Liver (tissue), 9 donors: ENCODE measurements around the gene SLC1A3. TPM values are rescaled to one million over a fixed set of nuclear protein-coding genes. Genes with fewer than 3 reads are reported as not detected.

Experiments
- DNase-seq: peaks from one replicate; pipeline ENCODE4 v3.0.0-alpha.2; 2017; ENCODE audit warnings: low spot score
- H3K27ac ChIP-seq, 2 donors: one replicate each; pipeline ENCODE4 v1.7.0; 2013; ENCODE audit warnings: inconsistent platforms in 2 of 2, low read length in 2 of 2, control low read depth in 1 of 2, low read depth in 1 of 2, mild to moderate bottlenecking in 1 of 2
- H3K27me3 ChIP-seq, 4 donors: one replicate each; pipeline versions ENCODE4 v1.6.1 to v1.7.0; 2013; ENCODE audit warnings: low read length in 3 of 4, inconsistent platforms in 1 of 4, mild to moderate bottlenecking in 1 of 4, moderate library complexity in 1 of 4; ENCODE audit not compliant: control insufficient read depth in 4 of 4, insufficient read depth in 4 of 4
- H3K36me3 ChIP-seq, 4 donors: one replicate each; pipeline versions ENCODE4 v1.6.1 to v1.7.0; 2013; ENCODE audit warnings: low read length in 3 of 4, mild to moderate bottlenecking in 3 of 4, low read depth in 1 of 4, moderate library complexity in 1 of 4; ENCODE audit not compliant: control insufficient read depth in 4 of 4, insufficient read depth in 3 of 4
- H3K4me1 ChIP-seq, 4 donors: one replicate each; pipeline versions ENCODE4 v1.6.1 to v1.7.0; 2013; ENCODE audit warnings: low read length in 3 of 4, mild to moderate bottlenecking in 3 of 4, moderate library complexity in 1 of 4; ENCODE audit not compliant: control insufficient read depth in 4 of 4, insufficient read depth in 4 of 4
- H3K4me3 ChIP-seq, 3 donors: one replicate each; pipeline versions ENCODE4 v1.6.1 to v1.7.0; 2013; ENCODE audit warnings: low read length in 3 of 3, control low read depth in 1 of 3, low read depth in 1 of 3, mild to moderate bottlenecking in 1 of 3
- H3K9ac ChIP-seq, 2 donors: one replicate each; pipeline ENCODE4 v1.7.0; 2013; ENCODE audit warnings: low read length in 2 of 2, mild to moderate bottlenecking in 2 of 2, moderate library complexity in 2 of 2, control low read depth in 1 of 2, low read depth in 1 of 2
- H3K9me3 ChIP-seq, 4 donors: one replicate each; pipeline versions ENCODE4 v1.6.1 to v1.7.0; 2013; ENCODE audit warnings: low read length in 3 of 4; ENCODE audit not compliant: control insufficient read depth in 4 of 4
- ATF3 ChIP-seq: IDR thresholded peaks from 2 replicates; pipeline ENCODE4 v1.6.1; 2016; ENCODE audit warnings: antibody characterized with exemption
- CTCF ChIP-seq: fragments of 150-350 bp; IDR thresholded peaks from 2 replicates; pipeline ENCODE4 v1.5.1; 2017; ENCODE audit warnings: improper control_type of control experiment, low read depth, low read length; ENCODE audit not compliant: missing input control
- EGR1 ChIP-seq, 2 donors: IDR thresholded peaks; 2 replicates each; pipeline ENCODE4 v1.6.1; 2016 to 2018; ENCODE audit warnings: antibody characterized with exemption in 2 of 2, low read depth in 2 of 2
- FOXA1 ChIP-seq: IDR thresholded peaks from 2 replicates; pipeline ENCODE4 v1.6.1; 2016; ENCODE audit warnings: antibody characterized with exemption
- FOXA2 ChIP-seq: IDR thresholded peaks from 2 replicates; pipeline ENCODE4 v1.6.1; 2016; ENCODE audit warnings: antibody characterized with exemption
- GABPA ChIP-seq, 2 donors: IDR thresholded peaks in 1 of 2; conservative IDR thresholded peaks in 1 of 2; 2 replicates each; pipeline ENCODE4 v1.6.1; 2016; ENCODE audit warnings: antibody characterized with exemption in 2 of 2, mild to moderate bottlenecking in 1 of 2, moderate library complexity in 1 of 2
- HNF4A ChIP-seq, 2 donors: conservative IDR thresholded peaks; 2 replicates each; pipeline ENCODE4 v1.6.1; 2016; ENCODE audit warnings: antibody characterized with exemption in 2 of 2, mild to moderate bottlenecking in 2 of 2
- HNF4G ChIP-seq: IDR thresholded peaks from 2 replicates; pipeline ENCODE4 v1.6.1; 2016; ENCODE audit warnings: antibody characterized with exemption
- JUND ChIP-seq, 2 donors: IDR thresholded peaks; 2 replicates each; pipeline ENCODE4 v1.6.1; 2016; ENCODE audit warnings: antibody characterized with exemption in 2 of 2
- MAX ChIP-seq: IDR thresholded peaks from 2 replicates; pipeline ENCODE4 v1.6.1; 2016; ENCODE audit warnings: antibody characterized with exemption
- NR2F2 ChIP-seq: IDR thresholded peaks from 2 replicates; pipeline ENCODE4 v1.6.1; 2016; ENCODE audit warnings: antibody characterized with exemption
- RAD21 ChIP-seq, 2 donors: IDR thresholded peaks; 2 replicates each; pipeline ENCODE4 v1.6.1; 2016; ENCODE audit warnings: antibody characterized with exemption in 2 of 2, mild to moderate bottlenecking in 2 of 2
- RXRA ChIP-seq, 2 donors: IDR thresholded peaks; 2 replicates each; pipeline ENCODE4 v1.6.1; 2017 to 2018; ENCODE audit warnings: antibody characterized with exemption in 2 of 2, mild to moderate bottlenecking in 1 of 2
- SP1 ChIP-seq: IDR thresholded peaks from 2 replicates; pipeline ENCODE4 v1.6.1; 2018; ENCODE audit warnings: antibody characterized with exemption, mild to moderate bottlenecking
- TAF1 ChIP-seq: conservative IDR thresholded peaks from 2 replicates; pipeline ENCODE4 v1.6.1; 2016; ENCODE audit warnings: antibody characterized with exemption, mild to moderate bottlenecking
- YY1 ChIP-seq: IDR thresholded peaks from 2 replicates; pipeline ENCODE4 v1.6.1; 2016; ENCODE audit warnings: antibody characterized with exemption, mild to moderate bottlenecking
- ZBTB33 ChIP-seq: IDR thresholded peaks from 2 replicates; pipeline ENCODE4 v1.6.1; 2016; ENCODE audit warnings: antibody characterized with exemption
- WGBS: extraction: QIAGEN DNeasy Blood & Tissue Kit; methylation state at CpG from one replicate; pipeline ENCODE4 v1.1.7; 2013; 5-methylcytosine and 5-hydroxymethylcytosine counted together
- polyA plus RNA-seq, 2 donors: library from polyadenylated mRNA; stranded (reverse) in 1 of 2; unstranded in 1 of 2; fragments of 200-250 nt in 1 of 2; fragments of >200 nt in 1 of 2; fragmentation: Nextera tagmentation in 1 of 2; extraction: Ambion mirVana in 1 of 2; gene quantifications; one replicate each; pipeline versions ENCODE4 v1.2.1 to v1.2.3, GENCODE V29; 2013 to 2015
- total RNA-seq, 2 donors: library from RNA; depleted of rRNA; stranded (reverse); fragments of >200 nt; gene quantifications; one replicate each; pipeline ENCODE4 v1.2.3, GENCODE V29; 2014
- donor health status: healthy.
- donor health status: healthy.
- donor health status: healthy.
- donor health status: healthy.
- donor health status: healthy.

Gene SLC1A3
- total and polyA plus RNA-seq, 4 donors, result 1.8 to 8.8 (median 2.8) TPM

GRCh38 chr5:36584009-36584875 lies 22.2 kb upstream of the SLC1A3 start (continued):
- TF ChIP-seq RXRA (IDR thresholded peaks at IDR 0.05) (no peak), RAD21 (IDR thresholded peaks at IDR 0.05) (no peak), HNF4A (conservative IDR thresholded peaks at IDR 0.05) (no peak), EGR1 (IDR thresholded peaks at IDR 0.05; ENCODE audit: low read depth in 2 of 2) (no peak), FOXA2 (no peak), NR2F2 (no peak), JUND (IDR thresholded peaks at IDR 0.05) (no peak), YY1 (no peak), ZBTB33 (no peak)

- no peaks in the 10 kb centered on the region for H3K4me1 ChIP-seq
- WGBS, result 75% methylated on average over 1 of the region's 1 CpG
- DNase-seq, result no peak
- no peaks in the 10 kb centered on the region for H3K36me3 ChIP-seq
- H3K27me3 ChIP-seq, result no peaks in the 10 kb centered on the region
- H3K27ac ChIP-seq, result no peak overlapping the region
- no peaks in the 10 kb centered on the region for H3K9me3 ChIP-seq
- H3K4me3 ChIP-seq, result no peak overlapping the region
- TF ChIP-seq HNF4A (conservative IDR thresholded peaks at IDR 0.05), result no peak
- no peak for TF ChIP-seq FOXA2
- no peak for TF ChIP-seq TAF1
- TF ChIP-seq NR2F2, result no peak
- TF ChIP-seq HNF4G, result no peak
- TF ChIP-seq SP1, result no peak
- TF ChIP-seq EGR1 (IDR thresholded peaks at IDR 0.05; ENCODE audit: low read depth in 2 of 2), result no peak
- TF ChIP-seq ZBTB33, result no peak
- TF ChIP-seq RXRA (IDR thresholded peaks at IDR 0.05), result no peak
- TF ChIP-seq MAX, result no peak
- no peak for TF ChIP-seq GABPA (IDR thresholded peaks at IDR 0.05 in 1 of 2, conservative IDR thresholded peaks at IDR 0.05 in 1 of 2)
- no peak for TF ChIP-seq FOXA1
- no peak for TF ChIP-seq CTCF
- no peak for TF ChIP-seq JUND (IDR thresholded peaks at IDR 0.05)
- no peak for TF ChIP-seq RAD21 (IDR thresholded peaks at IDR 0.05)
- TF ChIP-seq ATF3, result no peak
- no peak for TF ChIP-seq YY1
- H3K9ac ChIP-seq, result no peak overlapping the region
These were observed 20.7 kb upstream of the SLC1A3 start for GRCh38 chr5:36585701-36586100.
